Dedifferentiated amniotic fluid mesenchymal stem cell (primary cell): ENCODE data around the gene THBS2.
"Not testable (repeated sequence)": the region's sequence is repeated elsewhere in the genome, so short reads cannot be mapped to it uniquely, and the experiment has no call there.

Source experiments
- DNase-seq: peaks from one replicate; pipeline ENCODE4 v3.0.0-alpha.2; 2016; ENCODE audit errors: extremely low spot score

THBS2 gene

GRCh38 chr6:169253337-169254238 is at the start of gene THBS2:
Gene THBS2, minus strand, starts transcription at chr6:169253846. Its CDS starts 3,062 bp downstream, at chr6:169250784.
- peak; percentile 96 for DNase-seq

- no peak for DNase-seq
Observed at GRCh38 chr6:169302716-169303115, 49.1 kb upstream of the THBS2 start.

DNA sequence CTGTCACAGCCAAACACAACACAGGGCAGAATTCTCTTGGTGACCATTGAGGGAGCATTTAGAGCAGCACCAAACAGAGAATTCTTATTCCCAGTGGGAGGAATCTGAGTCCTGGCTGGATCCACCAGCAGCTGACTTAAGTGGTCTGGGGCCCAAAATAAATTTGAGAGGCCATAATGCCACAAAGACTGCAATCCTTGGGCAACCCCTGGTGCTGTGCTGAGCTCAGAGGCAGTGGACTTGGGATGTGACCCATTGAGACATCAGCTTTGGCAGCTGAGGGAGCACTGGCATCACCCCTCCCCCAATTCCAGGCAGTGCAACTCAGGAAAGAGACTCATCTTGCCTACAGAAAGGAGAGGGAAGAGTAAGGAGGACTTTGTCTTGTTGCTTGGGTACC is 48.6 kb upstream of the THBS2 start:
- no peak for DNase-seq

DNA sequence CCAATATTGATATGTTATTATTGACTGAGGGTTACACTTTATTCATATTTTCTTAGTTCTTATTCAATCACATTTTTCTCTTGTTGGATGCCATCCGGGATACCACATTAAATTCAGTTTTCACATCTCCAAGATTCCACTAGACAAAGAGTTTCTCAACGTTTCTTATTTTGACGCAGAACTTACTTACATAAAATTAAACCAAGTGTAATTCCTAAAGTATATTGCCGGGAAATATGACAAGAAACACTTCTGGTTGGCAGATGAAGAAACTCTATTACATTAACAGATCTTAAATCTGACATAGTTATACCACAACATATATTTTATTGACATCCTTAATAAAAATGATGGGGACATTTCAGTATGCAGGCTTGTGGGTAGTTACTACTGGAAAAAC is 47.3 kb upstream of the THBS2 start:
- no peak for DNase-seq

- not testable (repeated sequence) for DNase-seq
Observed at GRCh38 chr6:169298626-169299025, 45.0 kb upstream of the THBS2 start.

GRCh38 chr6:169296622-169297021 is 43.0 kb upstream of the THBS2 start:
- no peak for DNase-seq

- no peak for DNase-seq
Observed at GRCh38 chr6:169296170-169296569, 42.5 kb upstream of the THBS2 start.

DNA sequence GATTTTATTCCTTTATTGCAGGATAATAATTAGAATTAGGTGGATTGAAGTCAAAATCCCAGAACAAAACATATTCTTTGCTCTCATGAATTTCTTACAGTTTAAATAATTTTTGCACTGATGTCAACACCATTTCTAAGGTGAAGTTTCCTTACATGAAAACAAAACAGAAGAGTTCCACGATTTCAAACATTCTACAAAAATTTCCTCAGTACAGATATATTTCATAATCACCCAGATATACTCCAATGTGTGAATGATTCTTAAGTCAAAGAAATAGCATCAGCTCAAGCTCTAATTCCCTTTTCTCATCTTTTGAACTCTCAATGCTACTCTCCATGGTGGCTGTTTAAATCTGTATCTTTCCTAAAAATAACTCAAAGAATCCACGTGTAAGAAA is 39.5 kb upstream of the THBS2 start:
- DNase-seq, result no peak

DNA sequence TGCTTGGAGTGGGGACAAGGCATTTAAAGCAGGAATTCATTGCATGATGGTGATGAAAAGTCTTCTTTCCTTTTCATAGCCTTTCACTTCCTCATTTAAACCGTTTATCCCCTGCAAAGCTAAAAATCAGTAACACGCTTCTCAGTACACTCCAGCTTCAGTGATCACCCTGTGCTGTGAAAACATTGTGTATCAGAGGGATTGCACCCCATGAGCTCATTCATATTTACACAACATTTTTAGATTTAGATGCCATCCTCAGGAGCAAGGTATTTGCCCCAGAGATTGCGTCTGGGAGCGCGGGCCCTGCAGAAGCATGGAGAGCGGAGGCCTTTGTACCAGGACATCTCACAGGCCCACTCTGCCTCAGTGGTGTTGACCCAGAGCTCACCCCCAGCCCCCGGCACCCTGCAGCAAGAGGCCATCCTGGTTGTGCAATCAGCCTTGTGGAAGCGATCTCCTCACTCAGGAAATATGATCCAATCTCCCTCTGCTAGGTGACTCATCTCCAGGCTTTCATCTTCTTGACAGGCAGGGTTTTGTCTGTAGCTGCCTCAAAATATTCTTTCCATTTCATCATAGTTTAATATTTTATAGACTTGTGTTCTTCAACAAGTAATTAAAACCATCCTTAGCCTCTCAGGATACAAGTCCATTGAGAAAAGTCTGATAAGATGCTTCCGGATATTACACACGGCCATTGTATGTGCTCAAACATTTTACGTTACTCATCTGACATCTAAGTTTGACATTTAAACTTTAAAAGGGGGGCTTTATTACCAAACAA is 38.9 kb upstream of the THBS2 start:
- peak; percentile 78 for DNase-seq

GRCh38 chr6:169291646-169292337 is 38.1 kb upstream of the THBS2 start:
- no peak for DNase-seq

DNA sequence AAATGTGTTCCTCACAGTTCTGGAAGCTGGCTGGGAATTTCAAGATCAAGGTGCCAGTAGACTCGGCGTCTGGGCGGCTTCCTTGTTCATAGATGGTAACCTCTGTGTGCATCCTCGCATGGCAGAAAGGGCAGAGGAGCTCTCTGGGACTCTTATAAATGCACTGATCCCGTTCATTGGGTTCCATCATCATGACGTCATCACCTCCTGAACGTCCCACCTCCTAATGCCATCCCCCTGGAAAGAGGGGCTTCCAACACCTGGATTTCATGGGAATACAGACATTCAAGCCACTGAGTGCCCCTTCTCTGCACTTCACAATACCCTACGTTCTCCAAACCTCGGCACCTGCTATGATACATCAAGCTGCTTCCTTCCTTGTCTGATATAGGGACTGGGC is 37.5 kb upstream of the THBS2 start:
- no peak for DNase-seq

DNA sequence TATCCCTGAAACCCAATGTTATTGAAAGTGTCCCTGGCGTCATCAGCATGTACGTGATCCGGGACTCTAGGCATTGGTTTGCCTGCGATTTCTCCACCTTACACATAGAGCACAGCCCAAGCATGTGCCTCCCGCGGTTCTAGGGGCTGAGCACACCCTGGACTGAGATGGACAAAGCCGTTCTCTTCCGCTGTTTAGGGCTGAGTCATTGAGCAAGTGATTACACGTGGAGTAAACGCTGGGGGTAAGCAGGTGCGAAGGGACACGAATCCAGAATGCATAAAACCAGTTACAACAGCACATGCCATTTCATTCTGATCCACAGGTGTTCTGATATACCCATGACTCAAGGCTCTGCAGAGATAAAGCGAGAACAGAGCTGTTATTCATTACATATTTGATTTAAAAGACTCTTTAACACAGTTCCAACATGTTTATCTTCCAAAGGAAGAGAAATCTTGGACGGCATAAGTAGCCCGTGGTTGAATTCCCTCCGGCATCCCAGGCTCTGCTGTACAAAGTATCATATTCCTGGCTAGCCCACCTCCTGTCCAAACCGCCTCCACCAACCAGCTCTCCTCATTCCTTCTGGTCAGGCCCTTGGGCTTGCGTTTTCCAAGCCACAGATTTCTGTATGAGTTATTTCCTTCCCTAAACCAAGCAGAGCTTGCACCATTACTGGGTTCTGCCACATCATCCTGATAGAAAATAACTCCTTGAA is 36.1 kb upstream of the THBS2 start:
- DNase-seq, result no peak

- no peak for DNase-seq
Observed at GRCh38 chr6:169289257-169289618, 35.6 kb upstream of the THBS2 start.

DNA sequence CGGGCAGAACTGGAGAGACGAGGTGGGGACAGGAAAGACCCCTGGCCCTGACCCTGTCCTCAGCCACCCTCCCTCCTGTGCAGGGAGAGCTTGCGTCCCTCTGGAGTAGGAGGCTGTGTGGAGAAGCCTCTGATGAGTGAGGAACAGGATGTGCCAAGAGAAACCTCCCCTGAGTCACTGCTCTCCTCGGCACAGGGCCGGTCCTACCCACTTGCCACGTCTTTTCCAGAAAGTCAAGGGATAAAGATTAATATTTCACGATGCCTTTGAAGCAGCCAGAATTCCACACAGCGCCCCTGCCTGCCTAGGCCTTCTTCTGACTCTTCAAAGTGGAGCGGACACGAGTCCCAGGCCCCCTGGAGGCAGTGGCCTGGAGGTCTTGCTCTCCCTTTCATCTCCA is 34.9 kb upstream of the THBS2 start:
- no peak for DNase-seq

DNA sequence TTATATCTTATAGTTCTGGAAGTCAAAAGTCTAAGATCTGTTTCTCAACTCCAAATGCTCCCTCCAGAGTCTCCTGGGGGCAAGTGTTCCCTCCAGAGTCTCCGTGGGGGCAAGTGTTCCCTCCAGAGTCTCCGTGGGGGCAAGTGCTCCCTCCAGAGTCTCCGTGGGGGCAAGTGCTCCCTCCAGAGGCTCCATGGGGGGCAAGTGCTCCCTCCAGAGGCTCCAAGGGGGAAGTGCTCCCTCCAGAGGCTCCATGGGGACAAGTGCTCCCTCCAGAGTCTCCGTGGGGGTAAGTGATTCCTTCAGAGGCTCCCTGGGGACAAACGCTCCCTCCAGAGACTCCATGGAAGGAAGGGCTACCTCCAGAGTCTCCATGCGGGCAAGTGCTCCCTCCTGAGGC is 34.0 kb upstream of the THBS2 start:
- DNase-seq, result no peak

DNA sequence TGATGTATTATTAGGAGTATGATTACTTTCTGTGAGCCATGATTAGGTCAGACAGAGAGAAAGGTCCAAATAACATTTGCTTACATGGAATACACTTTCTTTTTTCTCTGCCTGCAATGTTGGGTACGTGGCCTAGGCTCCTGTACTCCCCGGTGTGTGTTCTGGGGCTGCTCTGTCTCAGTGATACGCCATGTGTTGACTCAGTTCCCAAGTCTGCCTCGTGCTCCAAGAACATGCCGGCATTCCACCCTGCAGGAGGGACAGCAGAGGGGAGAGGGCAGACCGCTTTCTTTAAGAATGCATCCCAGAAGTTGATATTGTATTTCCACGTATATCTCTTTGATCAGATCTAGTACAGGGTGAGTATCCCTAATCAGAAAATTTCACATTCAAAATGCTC is 33.3 kb upstream of the THBS2 start:
- DNase-seq, result no peak

- DNase-seq, result no peak
Observed at GRCh38 chr6:169285165-169285564, 31.5 kb upstream of the THBS2 start.

- DNase-seq, result no peak
Observed at GRCh38 chr6:169283924-169284323, 30.3 kb upstream of the THBS2 start.

DNA sequence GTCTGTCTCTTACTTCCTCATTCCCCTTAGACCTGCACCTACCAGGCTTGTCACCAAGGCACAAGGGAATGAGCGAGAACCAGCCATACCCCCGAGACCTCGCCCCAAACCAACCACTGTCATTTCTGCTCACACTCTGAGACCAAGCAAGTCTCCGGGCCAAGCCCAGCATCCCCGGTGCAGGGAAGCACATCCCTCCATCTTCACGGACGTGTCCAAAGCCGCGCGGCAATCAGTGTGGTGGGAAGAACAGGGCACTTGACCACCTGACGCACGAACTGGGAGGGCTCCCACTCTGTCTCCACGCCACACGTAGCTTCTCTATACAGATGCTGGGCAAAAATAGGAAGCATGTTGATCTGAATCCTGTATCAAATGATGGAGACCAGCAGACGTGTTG is 28.4 kb upstream of the THBS2 start:
- DNase-seq, result no peak

DNA sequence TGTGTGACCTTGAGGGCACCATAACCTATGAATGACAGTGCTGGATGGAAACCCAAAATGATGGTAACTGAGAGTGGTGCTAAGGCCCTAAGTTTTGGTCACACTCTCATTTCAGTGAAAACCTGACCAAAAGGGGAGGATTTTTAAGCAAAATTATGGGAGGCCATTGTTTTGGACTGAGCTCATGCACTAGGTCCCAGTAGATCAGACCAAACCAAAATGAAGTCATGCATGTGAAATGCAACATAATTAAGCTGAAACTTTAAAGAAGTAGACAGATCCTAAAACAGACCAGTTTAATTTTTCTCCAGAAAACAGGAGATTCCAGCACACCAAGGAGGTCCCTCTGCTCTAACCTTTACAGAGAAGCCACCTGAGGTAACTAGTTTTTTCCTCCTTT is 24.0 kb upstream of the THBS2 start:
- no peak for DNase-seq

DNA sequence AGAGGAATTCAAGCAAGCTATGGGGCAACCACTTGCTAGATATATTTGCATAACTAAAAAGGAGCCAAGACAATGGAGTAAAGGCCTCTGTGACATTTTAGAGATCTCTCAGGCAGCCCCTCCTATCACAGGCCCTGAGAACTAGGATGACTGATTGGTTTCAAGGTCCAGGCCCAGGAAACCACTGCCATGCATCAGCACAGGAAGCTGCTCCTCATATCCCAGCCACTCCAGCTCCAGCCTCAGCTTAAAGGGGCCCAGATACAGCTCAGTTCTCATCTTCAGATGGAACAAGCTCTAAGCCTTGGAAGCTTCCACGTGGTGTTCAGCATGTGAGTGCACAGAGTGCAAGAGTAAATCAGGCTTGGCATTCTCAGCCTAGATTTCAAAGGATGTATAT is 21.1 kb upstream of the THBS2 start:
- DNase-seq, result no peak

- no peak for DNase-seq
Observed at GRCh38 chr6:169273511-169273910, 19.9 kb upstream of the THBS2 start.
